ENCODE results near the gene VOPP1. TPM values are rescaled to one million over a fixed set of nuclear protein-coding genes. Genes with fewer than 3 reads are reported as not detected.

VOPP1 gene
- total and polyA plus RNA-seq, 12 donors, result 10.2 to 60.7 (median 35.5) TPM

DNA sequence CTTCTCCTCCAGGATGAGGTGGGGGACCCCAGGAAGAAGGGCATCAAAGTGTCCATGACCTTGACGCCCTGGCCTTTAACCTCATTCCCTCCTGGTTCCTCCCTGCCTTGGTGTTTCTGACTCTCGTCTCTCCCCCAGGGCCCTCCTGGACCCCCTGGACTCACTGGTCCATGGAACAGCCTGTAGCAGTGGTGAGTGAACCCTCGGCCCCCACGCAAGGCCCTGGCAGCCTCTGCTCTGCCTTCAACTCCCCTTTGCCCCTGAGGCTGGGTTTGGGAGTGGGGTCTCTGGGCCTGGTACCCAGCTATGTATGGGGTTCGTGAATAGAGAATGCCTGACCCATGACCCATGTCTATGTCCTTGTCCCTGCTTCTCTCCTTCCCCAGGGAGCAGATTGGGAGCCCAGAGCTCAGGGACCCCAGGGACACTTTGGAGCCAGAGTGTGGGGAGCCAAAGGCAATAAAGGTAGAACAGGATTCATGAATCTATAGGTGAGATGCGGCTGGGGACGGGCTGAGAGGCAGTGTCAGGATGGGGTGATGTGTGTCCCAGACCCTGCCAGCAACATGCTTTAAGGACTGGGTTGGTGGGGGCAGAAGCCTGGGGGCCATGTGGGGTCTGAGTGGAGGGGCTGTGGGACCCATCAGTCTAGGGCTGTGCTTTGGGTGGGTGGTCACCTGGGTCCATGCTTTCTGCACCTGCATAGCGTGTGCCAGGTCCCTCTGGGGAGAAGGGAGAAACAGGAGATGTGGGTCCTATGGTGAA is 18.4 kb upstream of the VOPP1 start:
- H3K4me1 ChIP-seq (replicated peaks in 1 of 2), result peaks cover 0 to 5% of the 10 kb centered on the region in 2 donors
- DNase-seq, result no peak
- H3K4me3 ChIP-seq, result no peak overlapping the region
- H3K9me3 ChIP-seq (replicated peaks in 1 of 3), result no peaks in the 10 kb centered on the region
- TF ChIP-seq, protein P1, sequence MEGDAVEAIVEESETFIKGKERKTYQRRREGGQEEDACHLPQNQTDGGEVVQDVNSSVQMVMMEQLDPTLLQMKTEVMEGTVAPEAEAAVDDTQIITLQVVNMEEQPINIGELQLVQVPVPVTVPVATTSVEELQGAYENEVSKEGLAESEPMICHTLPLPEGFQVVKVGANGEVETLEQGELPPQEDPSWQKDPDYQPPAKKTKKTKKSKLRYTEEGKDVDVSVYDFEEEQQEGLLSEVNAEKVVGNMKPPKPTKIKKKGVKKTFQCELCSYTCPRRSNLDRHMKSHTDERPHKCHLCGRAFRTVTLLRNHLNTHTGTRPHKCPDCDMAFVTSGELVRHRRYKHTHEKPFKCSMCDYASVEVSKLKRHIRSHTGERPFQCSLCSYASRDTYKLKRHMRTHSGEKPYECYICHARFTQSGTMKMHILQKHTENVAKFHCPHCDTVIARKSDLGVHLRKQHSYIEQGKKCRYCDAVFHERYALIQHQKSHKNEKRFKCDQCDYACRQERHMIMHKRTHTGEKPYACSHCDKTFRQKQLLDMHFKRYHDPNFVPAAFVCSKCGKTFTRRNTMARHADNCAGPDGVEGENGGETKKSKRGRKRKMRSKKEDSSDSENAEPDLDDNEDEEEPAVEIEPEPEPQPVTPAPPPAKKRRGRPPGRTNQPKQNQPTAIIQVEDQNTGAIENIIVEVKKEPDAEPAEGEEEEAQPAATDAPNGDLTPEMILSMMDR (IDR thresholded peaks at IDR 0.05), result no peak
- no peak for TF ChIP-seq POLR2A (IDR thresholded peaks at IDR 0.05)
- intact Hi-C loops (cut with DNase I), result loop anchor here (5.0 to 10.0 kb wide), 3 partner anchors 156 to 316 kb away; no protein-coding TSS in a partner anchor
- H3K27me3 ChIP-seq, result no peaks in the 10 kb centered on the region
- H3K27ac ChIP-seq, result no peak overlapping the region
- H3K36me3 ChIP-seq (replicated peaks in 1 of 2), result no peaks in the 10 kb centered on the region
- whole genome bisulfite sequencing, 4 donors, result 70 to 84% (median 76%) methylated on average over 7 to 8 of the region's 8 CpGs

DNA sequence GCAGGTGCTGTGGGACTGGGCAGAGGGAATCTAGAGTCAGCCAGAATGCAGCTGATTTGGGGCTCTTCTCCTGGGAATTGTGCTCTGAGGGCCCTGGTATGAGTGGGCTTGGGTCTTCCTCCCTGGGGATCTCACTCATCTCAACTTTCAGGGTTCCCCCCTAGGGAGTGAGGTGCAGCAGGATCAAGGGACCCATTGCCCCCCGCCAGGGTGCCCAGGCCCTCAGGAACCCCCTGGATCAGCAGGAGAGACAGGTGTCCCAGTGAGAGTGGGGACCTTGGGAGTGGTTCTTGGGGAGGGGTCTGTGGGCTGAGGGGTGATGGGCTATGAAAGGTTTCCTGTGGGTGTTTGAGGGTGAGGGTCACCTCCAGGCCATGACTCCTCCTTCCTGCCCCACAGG is 17.6 kb upstream of the VOPP1 start:
- no peak for TF ChIP-seq POLR2A (IDR thresholded peaks at IDR 0.05)
- TF ChIP-seq, protein P1 (IDR thresholded peaks at IDR 0.05), result no peak
- no peak overlapping the region for H3K27ac ChIP-seq
- H3K36me3 ChIP-seq (replicated peaks in 1 of 2), result no peaks in the 10 kb centered on the region
- intact Hi-C loops (cut with DNase I), result loop anchor here (5.0 to 10.0 kb wide), 3 partner anchors 155 to 315 kb away; no protein-coding TSS in a partner anchor
- H3K4me3 ChIP-seq, result no peak overlapping the region
- 90 to 100% (median 92%) methylated on average over 1 of the region's 1 CpG; no CpG with 5 or more reads in 1 of the 4 donors for WGBS, 4 donors
- peaks cover 0 to 5% of the 10 kb centered on the region in 2 donors for H3K4me1 ChIP-seq (replicated peaks in 1 of 2)
- DNase-seq, result no peak
- no peaks in the 10 kb centered on the region for H3K9me3 ChIP-seq (replicated peaks in 1 of 3)
- no peaks in the 10 kb centered on the region for H3K27me3 ChIP-seq

DNA sequence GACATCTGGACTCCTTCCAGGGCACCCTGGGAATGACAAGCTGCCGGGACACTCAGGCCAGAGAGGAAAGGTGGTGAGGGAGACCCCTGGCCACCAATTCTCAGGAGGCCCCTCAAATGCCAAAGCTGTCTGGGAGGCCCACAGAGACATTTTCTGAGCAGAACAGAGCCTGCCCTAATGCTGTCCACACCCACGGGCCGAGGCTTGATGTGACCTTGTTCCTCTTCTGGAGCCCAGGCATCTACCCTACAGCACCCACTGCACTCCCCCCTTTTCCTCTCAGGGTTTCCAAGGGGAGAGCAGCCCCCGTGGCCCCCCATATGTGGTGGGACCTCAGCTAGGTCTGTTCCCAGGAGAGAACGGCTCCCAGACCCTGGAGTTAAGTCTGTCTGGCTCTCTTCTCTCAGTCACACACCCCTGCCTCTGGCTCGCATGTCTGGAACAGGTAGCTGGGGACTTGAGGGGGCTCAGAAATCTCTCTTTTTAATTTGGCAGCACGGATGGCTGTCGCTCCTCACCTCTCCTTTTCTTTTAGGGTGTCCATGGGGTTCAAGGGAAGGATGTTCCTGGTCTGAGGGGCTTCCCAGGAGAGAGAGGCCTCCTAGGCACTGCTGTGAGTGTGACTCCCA is 16.8 kb upstream of the VOPP1 start:
- no peak for TF ChIP-seq POLR2A (IDR thresholded peaks at IDR 0.05)
- TF ChIP-seq, protein P1 (IDR thresholded peaks at IDR 0.05), result no peak
- no peaks in the 10 kb centered on the region for H3K9me3 ChIP-seq (replicated peaks in 1 of 3)
- no peak overlapping the region for H3K4me3 ChIP-seq
- H3K36me3 ChIP-seq (replicated peaks in 1 of 2), result no peaks in the 10 kb centered on the region
- 64 to 81% (median 70%) methylated on average over 5 to 8 of the region's 8 CpGs for WGBS, 4 donors
- no peaks in the 10 kb centered on the region for H3K27me3 ChIP-seq
- no peak for DNase-seq
- H3K27ac ChIP-seq, result no peak overlapping the region
- intact Hi-C loops (cut with DNase I), result no loop called here
- peaks cover 0 to 5% of the 10 kb centered on the region in 2 donors for H3K4me1 ChIP-seq (replicated peaks in 1 of 2)

DNA sequence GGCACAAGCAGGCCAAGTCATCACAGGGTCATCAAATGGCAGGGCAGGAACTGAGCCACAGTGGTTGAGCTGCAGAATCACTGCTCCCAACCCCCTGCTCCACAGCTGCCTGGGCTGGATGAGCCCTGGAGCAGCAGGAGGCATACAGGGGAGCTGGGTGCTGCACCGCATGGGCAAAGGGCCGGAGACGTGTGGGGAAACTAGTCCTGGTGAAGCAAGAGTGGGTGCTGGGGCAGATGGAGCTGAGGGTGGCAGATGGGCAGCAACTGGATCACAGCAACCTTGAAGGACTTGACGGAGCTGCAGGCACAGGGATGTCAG is 16.0 kb upstream of the VOPP1 start:
- Histone ChIP-seq H3K36me3 (replicated peaks in 1 of 2) (no peaks in the 10 kb centered on the region), H3K4me1 (replicated peaks in 1 of 2) (peaks cover 0 to 3% of the 10 kb centered on the region in 2 donors), H3K27me3 (no peaks in the 10 kb centered on the region), H3K4me3 (no peak overlapping the region), H3K27ac (no peak overlapping the region), H3K9me3 (replicated peaks in 1 of 3) (no peaks in the 10 kb centered on the region)
- WGBS, 4 donors, result 68 to 82% (median 78%) methylated on average over 4 of the region's 4 CpGs
- intact Hi-C loops (cut with DNase I), result no loop called here
- DNase-seq, result no peak
- TF ChIP-seq, protein P1 (IDR thresholded peaks at IDR 0.05), result no peak
- no peak for TF ChIP-seq POLR2A (IDR thresholded peaks at IDR 0.05)
